ENCODE data around the gene CDK10.
"Not testable (repeated sequence)": the region's sequence is repeated elsewhere in the genome, so short reads cannot be mapped to it uniquely, and the experiment has no call there.

The CDK10 gene

DNA sequence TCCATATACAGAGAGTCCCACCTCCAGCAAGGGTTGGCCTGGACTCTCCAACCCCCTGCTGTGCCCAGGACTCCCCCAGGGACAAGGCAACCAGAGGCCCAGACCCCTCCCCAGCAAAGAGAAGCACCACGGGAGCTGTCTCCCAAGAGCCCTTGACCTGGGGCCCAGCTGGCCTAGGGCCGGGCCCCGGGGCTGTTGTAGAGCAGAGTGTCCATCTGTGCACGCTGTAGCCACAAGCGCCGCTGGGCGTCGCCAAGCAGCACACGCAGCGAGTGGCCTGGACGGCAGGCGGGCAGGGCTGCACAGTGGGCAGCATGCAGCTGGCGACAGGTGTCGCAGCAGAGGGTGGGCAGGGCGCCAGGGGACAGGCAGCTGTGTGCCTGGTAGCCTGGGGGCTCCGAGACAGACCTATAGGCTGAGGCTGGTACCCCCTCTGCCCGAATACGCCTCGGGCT lies 10.7 kb downstream of the CDK10 start:
- DNase-seq: no peak

DNA sequence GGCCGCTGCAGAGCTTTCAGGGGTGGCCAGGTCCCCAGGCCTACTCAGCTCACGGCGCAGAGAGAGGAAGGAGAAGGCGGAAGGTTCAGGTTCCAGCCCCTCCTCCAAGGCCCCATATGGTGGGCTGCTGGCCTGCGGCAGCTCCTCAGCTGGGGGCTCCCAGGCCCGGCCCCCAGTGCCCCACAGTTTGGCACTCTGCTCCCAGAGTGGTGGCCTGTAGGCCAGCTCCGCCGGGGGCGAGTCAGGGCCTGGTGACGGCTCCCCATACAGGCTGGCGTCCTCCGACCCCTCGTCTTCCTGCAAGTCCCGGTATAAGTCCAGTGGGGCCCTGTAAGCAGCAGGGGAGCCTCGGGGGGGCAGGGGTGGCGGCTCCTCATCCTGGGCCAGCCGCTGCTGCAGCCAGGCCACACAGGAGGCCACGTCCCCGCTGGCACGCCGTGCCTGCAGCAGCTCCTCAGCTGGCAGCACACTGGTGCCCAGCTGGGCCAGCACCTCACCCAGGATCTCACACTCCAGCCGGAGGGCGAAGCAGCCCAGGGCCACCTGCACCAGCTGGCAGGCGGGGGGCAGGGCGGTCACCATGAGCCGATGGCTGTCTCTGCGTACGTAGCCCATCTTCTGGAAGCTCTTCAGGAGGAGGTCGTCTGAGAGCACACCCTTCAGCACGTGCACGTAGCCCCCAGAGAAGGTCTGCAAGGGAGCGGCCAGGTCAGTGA lies 11.3 kb downstream of the CDK10 start:
- no peak for DNase-seq

DNA sequence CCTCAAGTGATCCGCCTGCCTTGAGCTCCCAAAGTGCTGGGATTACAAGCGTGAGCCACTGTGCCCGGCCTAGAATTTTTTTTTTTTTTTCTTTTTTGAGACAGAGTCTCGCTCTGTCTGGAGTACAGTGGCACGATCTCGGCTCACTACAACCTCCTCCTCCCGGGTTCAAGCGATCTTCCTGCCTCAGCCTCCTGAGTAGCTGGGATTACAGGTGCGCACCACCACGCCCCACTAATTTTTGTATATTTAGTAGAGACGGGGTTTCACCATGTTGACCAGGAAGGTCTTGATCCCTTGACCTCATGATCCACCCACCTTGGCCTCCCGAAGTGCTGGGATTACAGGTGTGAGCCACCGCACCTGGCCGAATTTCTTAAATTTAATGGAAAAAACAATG lies 12.2 kb downstream of the CDK10 start:
- not testable (repeated sequence) for DNase-seq

DNA sequence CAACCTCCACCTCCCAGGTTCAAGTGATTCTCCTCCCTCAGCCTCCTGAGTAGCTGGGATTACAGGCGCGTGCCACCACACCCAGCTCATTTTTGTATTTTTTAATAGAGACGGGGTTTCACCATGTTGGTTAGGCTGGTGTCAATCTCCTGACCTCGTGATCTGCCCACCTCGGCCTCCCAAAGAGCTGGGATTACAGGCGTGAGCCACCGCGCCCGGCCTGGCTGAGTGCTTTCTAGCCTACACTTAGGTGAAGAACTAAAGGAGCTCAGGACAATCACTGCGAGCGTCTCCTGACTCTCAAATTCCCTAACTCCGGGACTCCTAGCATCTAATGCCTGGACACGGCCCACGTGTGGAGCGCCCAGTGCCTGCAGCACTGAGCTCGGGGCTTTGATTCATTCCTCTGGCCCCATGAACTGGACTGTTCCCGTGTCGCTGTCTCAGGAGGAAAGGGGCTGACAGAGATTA lies 13.2 kb downstream of the CDK10 start:
- not testable (repeated sequence) for DNase-seq

DNA sequence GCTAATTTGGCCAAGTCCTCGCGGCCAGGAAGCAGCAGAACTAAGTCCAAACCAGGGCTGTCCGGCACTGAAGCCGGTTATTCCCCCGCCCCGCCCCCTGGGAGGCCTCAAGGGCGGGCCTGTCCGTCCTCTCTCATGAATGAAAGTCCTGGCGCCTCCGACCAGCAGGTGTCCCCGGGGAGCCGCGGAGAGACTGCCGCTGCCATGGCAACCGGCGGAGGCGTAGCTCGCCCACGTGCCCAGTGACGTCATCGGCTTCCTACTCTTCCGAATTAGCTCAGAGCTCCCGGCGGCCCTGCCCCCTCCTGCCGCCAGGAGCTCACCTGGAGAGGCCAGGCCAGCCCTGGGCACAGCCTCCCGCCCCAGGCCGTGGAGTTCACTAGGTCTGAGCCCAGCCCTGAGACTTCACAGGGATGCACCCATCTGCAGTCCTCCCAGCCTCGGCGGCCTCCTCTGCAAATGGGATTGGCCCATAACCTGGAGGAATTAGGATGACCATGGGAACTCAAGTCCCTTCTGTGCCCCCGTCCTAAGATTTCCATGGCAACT lies 13.7 kb downstream of the CDK10 start:
- DNase-seq: peak; percentile 95

- peak; percentile 49 for DNase-seq
These were observed 14.3 kb downstream of the CDK10 start for GRCh38 chr16:89700649-89701424.

DNA sequence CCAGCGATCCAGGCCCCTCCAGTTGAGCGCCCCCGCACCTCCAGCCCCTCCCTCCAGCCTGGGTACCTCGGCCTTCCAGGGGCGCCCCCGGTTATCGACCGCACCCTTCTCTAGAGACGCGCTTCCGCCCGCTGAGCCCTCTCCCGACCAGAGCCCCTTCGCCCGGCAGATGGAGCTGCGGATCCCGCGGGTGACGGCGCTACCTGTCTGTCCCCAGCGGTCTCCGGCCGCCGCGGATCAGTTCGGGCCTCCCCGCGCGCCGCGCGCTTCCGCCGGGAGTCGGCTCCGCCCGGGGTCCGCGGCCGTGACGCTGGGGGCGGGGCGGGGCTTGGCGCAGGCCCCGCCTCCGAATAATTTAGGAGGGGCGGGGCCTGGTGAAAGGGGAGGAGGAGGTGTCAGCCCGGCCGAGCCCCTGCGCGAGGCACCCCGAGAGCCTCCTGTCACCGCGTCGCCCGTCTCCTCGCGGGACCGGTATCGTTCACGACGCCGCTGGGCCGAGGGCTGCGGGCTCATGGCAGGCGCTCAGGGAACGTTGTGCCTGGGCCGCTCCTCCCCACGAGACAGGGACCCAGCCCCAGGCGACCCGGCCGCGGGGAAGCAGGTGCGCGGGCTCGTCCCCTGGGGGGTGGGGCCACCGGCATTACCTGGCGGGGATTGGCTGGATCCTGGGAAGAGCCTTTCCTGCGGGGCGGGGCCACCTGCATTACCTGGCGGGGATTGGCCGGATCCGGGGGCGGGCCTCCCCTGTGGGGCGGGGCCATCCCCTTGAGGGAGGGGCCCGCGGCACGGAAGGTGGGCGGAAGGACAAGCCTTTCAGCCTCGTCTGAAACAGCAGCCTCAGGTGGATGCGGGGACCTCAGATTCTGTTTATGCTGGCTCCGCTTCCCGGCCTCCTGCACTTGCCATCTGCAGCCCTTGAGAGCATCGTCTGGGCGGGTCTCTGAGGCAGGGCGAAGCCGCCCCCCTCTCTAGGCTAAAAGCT lies 15.2 kb downstream of the CDK10 start, which contains the start of gene SPATA2L:
SPATA2L (minus strand) TSS at position 281 of the 982 bp plus-strand sequence. CDS start 473 bp downstream, outside the sequence.
- DNase-seq: peak; percentile 97

GRCh38 chr16:89704281-89704680 lies 17.8 kb downstream of the CDK10 start:
- DNase-seq: no peak

DNA sequence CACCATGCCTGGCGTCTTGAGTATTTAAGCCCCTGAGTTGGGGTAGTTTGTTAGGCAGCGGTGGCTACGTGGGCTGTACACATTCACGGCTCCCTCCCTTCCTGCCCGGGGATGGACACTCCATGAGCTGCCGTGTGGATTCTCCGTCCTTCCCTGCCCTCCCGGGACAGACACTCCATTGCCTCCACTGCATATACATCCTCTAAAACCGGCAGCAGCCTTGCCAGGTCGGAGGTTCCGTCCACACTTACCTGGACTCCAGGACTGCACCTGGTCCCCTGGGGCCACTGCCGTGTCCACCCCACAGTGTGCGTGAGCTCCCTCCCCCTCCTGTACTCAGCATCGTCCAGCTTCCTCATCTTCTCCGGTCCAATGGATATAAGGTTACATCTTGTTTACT lies 18.5 kb downstream of the CDK10 start:
- no peak for DNase-seq

- DNase-seq: no peak
These were observed 20.2 kb downstream of the CDK10 start for GRCh38 chr16:89706518-89707260.

GRCh38 chr16:89707695-89708094 lies 21.2 kb downstream of the CDK10 start:
- no peak for DNase-seq

DNA sequence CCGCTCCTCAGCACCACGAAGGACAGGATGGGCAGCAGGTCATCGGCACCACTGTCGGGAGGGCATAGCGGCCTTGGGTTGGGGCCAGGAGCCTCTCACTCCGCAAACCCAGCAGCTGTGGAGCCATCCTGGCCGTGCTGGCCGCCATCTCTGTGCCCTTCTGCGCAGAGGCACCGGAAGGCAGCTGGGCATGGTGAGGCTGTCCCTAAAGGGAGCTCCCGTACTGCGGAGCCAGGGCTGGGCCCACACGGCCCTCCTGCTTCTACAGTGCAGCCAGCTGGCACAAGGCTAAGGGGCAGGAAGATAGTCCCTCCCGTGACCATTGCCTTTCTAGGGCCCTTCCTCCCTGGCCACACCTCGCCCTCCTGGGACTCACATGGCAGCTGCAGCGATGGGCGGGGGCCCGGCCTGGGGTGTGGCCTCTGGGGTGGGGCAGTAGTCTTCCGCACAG lies 22.0 kb downstream of the CDK10 start:
- DNase-seq: no peak

DNA sequence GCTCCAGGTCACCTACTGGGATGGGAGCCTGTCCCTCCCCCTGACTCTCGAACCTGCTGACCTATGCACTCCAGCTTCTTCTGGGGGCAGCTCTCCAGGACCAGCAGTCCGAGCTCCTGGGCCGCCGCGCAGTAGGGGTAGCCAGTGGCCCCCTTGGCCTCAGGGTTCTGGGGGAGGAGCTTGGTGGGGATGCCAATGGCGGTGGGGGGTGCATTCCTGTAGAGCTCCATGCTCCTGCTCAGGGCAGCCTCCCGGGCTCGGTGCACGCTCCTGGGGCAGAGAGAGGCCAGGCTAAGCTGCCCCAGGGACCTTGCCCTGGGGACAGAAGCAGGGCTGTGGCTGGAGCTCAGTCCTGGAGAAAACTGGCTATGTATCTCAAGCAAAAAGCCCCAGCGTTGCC lies 22.7 kb downstream of the CDK10 start:
- DNase-seq: no peak

DNA sequence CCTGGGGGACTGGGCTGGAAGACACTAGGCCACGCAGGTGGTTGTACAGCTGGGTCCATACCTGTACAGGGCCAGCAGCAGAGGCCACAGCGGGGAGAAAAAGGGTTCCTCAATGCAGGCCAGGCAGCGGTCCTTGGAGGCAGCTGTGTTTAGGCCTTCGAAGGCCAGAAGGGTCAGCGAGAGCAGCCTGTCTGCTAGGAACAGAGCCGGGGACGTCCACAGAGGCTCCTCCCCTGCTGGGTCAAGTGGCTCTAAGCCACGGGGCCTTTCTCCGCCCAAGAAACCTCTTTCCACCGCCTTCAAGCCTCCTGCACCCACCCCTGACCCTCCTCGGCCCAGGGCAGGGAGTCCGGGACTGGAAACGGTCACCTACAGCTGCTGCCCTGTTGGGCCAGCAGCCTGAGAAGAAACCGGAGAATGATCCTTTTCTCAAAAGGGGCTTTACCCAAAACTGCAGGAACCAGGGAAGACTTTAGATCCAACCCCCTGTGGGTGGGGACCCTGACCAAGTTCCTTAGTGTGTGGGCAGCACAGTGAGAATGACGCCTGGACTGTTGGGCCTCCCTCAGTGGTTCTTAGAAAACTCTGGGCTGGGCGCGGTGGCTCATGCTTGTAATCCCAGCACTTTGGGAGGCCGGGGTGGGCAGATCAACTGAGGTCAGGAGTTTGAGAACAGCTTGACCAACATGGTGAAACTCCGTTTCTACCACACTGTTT lies 23.4 kb downstream of the CDK10 start:
- DNase-seq: no peak

DNA sequence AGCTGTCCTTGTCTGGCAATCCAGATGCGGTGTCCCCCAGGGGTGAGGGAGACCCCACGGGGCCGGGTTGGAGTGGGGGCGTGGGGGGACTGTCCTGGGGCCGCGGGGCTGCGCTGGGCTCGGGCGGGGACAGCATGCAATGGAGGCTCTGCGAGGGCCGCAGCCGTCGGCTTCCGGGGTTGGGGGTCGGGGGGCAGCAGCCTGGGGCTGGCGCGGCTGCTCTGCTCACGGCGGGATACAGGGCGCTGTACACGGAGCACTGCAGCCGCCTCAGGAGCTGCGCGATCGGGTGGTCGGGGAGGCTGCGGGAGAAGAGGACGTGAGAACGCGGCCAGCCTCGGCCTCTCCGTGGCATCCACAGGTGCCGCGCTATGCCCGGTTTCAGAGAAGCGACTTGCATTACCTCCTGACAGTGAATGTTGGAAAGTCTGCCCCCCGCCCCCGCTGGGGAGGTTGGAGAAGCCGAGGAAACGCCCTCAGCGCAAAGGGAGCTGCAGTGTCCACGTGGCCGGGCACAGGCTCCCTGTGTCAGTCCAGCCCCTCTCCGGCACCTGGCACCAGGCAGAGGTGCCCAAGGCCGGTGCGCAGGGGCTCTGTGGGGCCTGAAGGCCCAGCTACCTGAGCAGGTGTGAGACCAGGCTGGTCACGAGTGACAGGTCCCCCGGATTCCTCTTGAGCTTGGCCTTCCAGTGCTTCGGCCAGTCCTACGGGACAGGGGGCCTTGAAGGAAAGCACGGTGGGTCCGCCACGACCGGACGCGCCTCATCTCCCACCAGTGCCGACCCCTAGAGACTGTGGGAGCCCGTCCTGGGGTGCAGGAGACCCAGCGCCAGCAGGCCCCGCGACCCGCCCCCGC lies 24.4 kb downstream of the CDK10 start:
- no peak for DNase-seq

DNA sequence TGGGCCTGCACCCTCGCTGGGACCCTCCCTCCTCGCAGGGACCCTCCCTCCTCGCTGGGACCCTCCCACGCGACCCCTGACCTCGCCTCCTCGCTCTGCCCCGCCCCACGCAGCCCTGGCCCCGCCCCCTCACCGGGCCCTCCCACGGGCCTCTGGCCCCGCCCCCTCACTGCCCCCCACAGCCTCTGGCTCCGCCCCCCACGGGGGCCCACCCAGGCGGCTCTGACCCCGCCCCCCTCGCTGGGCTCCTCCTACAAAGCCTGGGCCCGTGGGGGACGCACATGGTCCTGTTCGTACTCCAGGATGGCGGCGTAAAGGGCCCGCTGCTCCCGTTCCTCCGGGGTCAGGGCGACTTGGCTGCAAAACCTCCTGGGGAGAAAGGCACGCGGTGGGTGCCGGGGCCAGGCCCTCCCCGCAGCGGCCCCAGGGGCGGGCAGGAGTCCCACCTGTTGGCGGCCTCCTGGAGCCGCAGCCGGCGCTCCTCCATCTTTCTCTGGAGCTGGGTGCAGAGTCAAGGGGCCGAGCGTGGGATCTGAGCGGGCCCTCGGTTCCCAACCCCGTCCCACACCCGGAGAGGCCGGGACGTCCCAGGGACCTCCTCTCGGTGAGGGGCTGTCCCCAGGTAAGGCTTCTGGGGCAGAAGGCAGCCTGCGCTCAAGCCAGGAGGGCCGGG lies 25.2 kb downstream of the CDK10 start:
- peak; percentile 38 for DNase-seq

DNA sequence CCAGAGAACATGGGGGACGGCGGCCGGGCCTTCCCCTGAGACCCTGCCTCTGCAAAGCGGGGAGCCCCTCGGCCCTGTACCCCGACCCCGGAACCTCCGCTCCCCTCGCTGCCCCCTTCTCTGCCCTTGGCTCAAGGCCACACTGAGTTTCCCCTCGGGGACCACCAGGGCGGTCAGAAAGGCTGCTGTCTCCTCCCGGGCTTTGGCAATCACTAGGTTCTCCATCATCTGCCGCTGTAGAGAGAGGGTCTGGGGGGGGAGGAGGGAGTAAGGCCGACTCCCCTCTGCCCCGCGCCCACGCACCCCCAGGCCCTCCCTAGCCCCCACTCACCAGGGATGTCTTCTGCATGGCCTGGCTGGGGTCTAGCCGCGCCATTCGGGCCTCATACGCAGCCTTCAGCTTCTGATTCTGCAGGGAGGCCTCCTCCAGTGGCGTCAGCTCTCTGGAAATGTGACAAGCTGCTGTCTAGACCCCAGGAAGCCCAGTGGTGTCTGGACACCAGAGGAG lies 25.8 kb downstream of the CDK10 start:
- DNase-seq: no peak

DNA sequence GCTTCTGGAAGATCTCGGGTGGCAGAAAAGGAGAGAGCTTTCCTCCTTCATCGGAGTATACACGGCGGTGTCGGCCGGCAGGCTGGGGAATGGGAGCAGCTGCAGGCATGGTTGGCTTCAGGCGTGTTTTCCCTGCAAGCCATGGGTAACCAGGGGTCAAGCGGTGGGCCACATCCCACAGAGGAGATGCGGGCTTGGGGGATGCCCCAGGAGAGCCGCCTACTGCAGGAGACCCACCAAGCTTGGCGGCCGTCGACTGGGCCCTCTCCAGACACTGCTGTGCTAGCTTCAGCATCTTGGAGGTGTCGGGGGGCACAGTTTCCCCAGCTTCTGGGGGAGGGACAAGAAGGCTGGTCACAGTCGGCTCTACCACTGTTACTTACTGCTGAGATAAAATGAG lies 30.0 kb downstream of the CDK10 start:
- DNase-seq: no peak
